ENCODE measurements around the gene FEZF1.

The FEZF1 gene

GRCh38 chr7:122268101-122268500, 36.4 kb downstream of the FEZF1 start:
- DNase-seq (ENCODE audit: low spot score) (no peak), FAIRE-seq (no peak)

- FAIRE-seq: no peak
- DNase-seq (ENCODE audit: low spot score): no peak
Measured at GRCh38 chr7:122262246-122262645, 42.3 kb downstream of the FEZF1 start.

- DNase-seq (ENCODE audit: low spot score): no peak
- no peak for FAIRE-seq
Measured at GRCh38 chr7:122261442-122261841, 43.1 kb downstream of the FEZF1 start.

- FAIRE-seq (no peak), DNase-seq (ENCODE audit: low spot score) (no peak)
Measured at GRCh38 chr7:122261016-122261415, 43.5 kb downstream of the FEZF1 start.

GRCh38 chr7:122260336-122260735, 44.2 kb downstream of the FEZF1 start:
- DNase-seq (ENCODE audit: low spot score): no peak
- FAIRE-seq: no peak

GRCh38 chr7:122258971-122259370, 45.6 kb downstream of the FEZF1 start:
- DNase-seq (ENCODE audit: low spot score) (no peak), FAIRE-seq (no peak)

- FAIRE-seq (no peak), DNase-seq (ENCODE audit: low spot score) (no peak)
Measured at GRCh38 chr7:122257056-122257455, 47.5 kb downstream of the FEZF1 start.

GRCh38 chr7:122256046-122256445, 48.5 kb downstream of the FEZF1 start:
- DNase-seq (ENCODE audit: low spot score) (no peak), FAIRE-seq (no peak)

- no peak for FAIRE-seq
Measured at GRCh38 chr7:122255454-122255853, 49.1 kb downstream of the FEZF1 start.

More at GRCh38 chr7:122255454-122255853, 49.1 kb downstream of the FEZF1 start:
- no peak for DNase-seq (ENCODE audit: low spot score)
